Activated CD8-positive, alpha-beta memory T cell treated with anti-CD3 and anti-CD28 coated beads for 1 hour (primary cell): ENCODE measurements around the gene USP7.
A peak's percentile ranks its signal among the peaks of the same experiment; 100 is the strongest.
"Not testable (repeated sequence)": the region's sequence is repeated elsewhere in the genome, so short reads cannot be mapped to it uniquely, and the experiment has no call there.

ENCODE experiments used
- DNase-seq, 2 donors: peaks; one replicate each; pipeline ENCODE4 v3.0.0-alpha.2; 2020; ENCODE audit warnings: low read depth in 1 of 2; ENCODE audit errors: extremely low read depth in 1 of 2

The USP7 gene

DNA sequence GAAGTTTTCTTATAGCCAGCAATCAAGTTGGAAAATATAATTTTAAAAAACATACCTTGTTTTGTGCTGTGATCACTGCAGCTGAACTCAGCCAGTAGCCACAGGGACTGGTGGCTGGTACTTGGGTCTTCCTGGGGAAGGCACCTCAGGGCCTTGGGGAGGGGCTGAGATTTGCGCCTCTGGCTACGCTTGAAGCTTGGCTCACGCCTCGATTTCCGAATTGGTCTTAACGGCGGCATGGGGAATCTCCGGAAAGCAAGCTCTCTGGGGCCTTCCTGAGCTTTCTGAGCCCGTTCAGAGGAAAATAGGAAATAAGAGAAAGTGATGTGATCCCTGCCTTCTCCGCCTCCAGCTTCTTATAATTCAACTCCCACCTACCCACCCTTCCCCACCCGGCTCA lies 11.3 kb upstream of the USP7 start:
- no peak for DNase-seq

DNA sequence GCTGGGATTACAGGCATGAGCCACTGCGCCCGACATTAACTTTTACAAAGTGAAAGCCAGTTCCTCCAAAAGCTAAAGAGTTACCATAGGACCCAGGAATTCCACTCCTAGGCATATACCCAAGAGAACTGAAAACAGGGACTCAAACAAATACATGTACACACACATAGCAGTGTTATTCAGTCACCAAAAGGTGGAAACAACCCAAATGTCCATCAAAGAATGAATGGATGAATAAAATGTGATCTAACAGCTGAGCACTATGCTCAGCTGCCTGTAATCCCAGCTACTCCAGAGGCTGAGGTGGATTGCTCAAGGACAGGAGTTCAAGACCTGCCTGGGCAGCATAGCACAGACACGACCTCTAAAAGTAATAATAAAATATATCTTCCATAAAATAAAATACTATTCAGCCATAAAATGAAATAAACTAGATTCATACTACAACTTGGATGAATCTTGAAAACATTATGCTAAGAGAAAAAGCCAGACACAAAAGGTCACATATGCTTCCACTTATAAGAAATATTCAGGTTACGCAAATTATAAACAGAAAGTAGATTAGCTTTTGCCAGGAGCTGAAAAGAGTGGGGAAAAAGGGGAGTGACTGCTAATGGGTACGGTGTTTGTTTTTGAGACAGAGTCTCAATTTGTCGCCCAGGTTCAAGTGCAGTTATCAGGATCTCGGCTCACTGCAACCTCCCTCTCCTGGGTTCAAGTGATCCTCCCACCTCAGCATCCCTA lies 9.3 kb upstream of the USP7 start:
- no peak for DNase-seq

DNA sequence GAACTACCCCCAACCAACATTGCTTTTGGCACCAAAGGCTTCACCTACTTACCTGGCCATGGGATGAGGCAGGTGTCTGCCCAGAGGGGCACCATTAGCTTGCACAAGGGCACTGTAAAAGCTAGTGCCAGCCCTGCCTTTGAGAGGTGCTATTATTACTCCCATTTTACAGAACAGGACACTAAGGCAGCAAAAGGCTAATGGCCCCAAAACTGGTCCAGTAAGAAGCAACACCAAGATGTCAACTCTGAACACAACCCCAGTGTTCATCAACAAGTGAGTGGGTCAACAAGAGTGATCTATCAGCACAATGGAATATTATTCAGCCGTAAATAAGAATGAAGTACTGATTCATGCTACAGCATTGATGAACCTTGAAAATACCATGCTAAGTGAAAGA lies 7.7 kb upstream of the USP7 start:
- DNase-seq = no peak

DNA sequence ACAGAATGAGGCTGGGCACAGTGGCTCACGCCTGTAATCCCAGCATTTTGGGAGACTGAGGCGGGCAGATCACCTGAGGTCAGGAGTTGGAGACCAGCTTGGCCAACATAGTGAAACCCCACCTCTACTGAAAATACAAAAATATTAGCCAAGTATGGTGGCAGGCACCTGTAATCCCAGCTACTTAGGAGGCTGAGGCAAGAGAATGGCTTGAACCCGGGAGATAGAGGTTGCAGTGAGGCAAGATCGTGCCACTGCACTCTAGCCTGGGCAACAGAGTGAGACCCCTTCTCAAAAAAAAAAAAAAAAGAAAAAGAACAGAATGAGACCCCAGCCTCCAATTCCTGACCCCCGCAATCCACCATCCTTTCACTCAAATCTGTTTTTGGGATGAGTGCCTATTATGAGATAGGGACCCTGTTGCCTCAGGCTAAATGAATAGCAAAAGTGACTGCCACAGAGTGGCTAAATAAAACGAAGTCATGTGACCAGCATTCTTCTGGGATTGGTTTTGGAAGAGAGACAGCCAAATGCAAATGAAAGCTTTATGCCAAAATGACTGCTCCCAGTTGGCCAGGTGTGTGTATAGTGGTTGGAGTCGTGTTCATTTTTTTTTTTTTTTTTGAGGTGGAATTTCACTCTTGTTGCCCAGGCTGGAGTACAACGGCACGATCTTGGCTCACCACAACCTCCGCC lies 5.6 kb upstream of the USP7 start:
- not testable (repeated sequence) for DNase-seq

DNA sequence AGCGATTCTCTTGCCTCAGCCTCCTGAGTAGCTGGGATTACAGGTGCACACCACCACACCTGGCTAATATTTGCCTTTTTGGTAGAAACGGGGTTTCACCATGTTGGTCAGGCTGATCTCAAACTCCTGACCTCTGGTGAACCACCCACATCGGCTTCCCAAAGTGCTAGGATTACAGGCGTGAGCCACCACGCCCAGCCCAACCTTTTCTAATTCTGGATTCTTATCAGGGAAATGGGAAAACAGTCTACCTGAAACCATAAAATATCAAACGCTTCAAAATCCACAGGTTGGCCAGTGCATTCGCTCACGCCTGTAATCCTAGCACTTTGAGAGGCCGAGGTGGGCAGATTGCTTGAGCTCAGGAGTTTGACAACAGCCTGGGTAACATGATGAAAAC lies 4.3 kb upstream of the USP7 start:
- DNase-seq = not testable (repeated sequence)

DNA sequence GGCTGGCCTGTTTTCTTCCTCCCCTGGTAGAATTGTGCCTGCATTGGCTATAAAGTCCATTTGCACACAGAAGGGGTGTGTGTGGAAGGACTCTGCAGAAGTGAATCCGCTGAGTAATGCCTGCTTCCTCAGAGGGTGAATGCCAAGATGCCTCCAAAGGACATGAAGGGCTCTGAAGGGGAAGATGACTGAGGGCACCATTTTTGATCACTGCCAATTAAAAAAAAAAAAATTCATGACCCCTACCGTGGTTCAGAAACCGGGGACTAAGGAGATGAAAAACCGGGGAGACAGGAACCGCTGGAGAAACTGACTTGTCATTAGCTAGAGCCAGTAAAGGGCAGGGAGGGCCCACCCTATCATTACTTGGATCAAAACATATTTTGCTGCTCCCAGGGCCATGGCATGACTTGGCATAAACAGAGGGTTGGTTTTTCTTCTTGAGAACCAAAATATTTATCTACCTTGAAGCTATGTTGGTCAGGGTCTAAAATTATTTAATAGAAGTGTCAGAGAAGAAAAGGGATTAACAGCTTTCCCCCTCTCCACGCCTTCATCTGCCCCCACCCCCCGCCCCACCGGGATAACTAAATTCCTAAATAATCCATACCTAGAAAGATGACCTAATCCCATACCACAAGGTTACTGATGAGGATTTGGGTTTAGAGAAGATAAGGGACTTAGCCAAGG lies 3.6 kb upstream of the USP7 start:
- no peak for DNase-seq

DNA sequence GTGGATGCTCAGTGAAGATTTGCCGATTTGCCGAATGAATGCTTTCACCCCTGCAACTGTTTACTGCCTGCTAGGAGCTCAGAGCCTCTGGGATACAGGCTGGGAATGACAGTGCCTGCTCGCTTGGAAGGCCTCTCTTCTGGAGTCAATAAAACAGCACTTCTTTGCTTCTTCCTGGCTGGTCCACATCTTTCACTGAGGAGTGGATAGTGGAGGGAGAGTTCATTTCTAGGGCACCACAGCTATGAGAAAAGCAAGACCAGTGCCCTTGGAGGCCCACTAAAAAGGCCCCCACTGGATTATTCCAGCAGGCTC lies 3.1 kb upstream of the USP7 start:
- DNase-seq = no peak

DNA sequence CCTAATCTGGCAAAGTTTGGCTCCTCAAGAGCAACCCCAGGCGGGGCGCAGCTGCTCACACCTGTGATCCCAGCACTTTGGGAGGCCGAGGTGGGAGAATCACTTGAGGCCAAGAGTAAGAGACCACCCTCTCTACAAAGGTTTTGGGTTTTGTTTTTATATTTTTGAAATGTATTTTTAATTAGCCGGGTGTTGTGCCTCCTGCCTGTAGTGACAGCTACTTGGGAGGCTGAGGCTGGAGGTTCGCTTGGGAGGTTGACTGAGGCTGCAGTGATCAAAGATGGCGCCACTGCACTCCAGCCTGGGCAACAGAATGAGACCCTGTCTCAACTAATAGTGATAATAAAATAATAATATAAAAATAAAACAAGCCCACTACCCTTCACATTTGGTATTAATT lies 756 bp upstream of the USP7 start:
- DNase-seq = no peak

DNA sequence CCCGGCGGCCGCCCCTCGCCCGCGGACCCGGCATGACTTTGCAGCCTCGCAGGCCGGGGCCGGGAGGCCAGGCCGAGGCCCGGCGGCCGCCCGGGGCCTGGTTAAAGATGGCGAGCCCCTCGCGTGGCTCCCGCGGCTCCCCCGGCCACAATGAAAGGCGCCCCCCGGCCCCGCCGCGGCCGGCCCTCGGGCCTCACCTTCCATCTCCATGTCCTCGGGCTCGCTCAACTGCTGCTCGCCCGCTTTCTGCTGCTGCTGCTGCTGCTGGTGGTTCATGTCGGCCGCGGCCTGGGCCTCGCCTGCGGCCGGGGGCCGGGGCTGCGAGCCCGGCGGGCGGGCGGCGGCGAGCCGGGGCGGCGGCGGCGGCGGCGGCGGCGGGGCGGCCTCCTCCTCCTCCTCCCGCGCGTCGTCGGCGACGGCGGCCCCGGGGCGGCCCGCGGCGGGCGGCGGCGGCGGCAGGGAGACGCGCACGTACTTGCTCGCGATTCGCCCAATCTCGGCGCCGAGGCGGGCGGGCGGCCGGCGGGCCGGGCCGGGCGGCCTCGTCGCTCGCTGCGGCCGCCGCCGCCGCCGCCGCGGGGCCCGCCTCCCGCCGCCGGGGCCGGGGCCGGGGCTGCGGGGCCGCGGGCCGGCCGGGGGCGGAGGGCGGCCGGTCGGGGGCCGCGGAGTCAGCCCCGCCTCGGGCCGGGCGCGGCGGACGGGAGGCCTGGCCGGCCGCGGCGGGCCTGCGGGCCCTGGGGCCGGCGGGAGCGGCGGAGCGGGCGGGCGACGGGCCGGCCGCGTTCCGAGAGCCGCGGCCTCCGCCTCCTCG lies 491 bp downstream of the USP7 start:
- DNase-seq = no peak

DNA sequence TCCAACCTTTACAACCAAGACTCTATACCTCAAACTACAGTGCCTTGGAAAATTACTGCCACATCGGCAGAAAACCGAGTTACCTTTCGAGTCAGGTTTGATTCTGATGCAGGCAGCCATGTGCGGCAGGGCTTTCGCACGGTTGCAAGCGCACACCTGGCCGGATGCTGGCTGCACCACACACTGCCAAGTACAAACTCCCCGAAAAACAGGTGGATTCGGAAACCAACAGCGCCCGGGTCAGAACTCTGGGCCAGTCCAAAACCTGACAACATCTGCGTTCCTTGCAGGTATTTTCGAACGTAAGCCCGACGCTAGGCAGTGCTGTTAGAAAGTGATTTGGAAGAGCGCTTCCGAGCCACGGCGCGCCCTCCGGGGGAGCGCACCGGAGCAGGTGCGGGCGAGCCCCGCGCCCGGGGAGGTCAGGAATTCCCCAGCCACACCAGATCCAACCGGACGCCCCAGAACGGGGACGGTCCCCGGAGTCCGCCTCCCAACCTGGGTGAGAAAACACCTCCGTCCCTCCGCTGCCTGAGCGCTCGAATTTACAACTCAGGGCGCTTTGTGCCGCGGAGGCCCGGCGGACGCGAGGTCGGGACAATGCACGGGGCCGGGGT lies 1.2 kb downstream of the USP7 start:
- peak in 1 of 2 donors; percentile 22 for DNase-seq

DNA sequence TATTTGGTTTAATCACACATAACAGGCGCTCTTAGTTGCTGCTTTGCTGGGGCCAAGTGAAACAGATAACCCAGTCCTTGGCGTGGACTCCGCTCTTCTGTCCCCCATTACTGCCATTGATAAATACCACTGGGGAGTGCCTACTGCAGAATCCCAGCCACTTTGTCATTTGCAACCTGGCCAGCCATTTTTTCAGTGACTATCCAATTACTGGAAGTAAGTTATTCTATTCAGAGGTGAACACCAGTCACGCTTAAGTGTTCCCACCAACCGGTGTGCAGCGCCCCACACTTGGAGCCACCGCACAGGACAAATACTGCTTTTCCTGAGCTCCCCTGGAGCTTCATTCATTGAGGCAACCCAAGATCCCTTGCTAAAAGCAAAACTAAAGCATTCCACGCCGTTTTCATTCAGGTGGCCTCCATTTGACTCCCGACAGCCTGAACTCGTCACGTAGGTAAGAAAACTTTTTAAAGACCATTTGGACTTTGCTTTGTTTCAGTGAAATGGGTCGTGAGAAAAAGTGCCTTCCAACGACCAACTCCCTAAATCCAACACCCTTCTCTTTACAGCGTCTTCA lies 1.8 kb downstream of the USP7 start:
- no peak for DNase-seq

DNA sequence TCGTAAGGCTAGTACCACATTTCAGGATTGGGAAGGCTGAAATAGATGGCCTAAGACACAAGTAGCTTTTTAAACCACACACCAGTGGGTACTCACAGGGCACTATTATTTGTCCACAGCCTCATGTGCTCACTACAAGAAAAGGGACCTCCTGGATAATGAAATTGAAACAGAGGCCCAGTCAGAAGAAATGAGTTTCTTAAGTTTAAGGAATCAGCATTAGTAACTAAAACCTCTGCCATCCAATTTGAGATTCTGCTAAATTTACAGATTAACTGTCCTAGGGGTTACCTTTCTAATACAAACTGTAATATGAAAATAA lies 3.0 kb downstream of the USP7 start:
- DNase-seq = no peak

DNA sequence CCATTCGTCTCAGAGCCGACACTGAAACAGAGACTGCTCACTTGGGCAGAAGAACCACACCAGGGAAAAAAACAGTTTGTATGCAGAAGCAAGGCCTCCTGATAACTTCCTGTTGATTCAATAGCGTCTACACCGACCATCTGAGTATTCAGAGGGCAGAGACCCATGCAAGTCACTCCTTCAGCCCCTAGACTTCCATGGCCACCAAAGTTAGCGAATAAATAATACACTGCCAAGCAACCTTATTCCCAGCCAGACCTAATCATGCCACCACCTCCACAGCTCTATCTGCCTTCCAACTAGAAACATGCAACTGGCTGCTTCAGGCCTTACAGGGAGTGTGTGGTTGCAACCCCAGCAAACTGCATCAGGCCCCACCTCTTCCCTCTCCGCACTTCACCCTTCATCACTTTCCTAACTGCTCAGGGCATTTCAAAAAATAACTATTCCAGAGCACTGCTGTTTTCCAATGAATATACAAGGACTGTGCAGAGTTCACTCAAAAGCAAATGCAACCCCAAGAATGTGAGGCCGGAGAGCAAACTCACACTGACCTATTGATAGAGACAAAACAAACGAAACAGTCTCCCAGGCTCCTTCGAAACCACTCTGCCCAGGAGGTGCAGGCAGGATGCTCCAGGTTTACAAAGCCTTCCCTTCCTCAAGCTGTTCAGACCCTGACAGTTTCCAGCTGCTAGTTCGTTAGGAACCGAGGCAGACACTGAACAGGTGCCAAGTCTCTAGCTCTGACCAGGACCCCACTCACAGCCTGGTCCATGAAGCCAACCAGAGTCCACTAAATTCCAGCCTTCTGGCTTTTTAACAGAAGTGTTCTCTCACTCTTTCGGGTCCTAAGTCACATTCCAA lies 3.6 kb downstream of the USP7 start:
- DNase-seq = no peak

DNA sequence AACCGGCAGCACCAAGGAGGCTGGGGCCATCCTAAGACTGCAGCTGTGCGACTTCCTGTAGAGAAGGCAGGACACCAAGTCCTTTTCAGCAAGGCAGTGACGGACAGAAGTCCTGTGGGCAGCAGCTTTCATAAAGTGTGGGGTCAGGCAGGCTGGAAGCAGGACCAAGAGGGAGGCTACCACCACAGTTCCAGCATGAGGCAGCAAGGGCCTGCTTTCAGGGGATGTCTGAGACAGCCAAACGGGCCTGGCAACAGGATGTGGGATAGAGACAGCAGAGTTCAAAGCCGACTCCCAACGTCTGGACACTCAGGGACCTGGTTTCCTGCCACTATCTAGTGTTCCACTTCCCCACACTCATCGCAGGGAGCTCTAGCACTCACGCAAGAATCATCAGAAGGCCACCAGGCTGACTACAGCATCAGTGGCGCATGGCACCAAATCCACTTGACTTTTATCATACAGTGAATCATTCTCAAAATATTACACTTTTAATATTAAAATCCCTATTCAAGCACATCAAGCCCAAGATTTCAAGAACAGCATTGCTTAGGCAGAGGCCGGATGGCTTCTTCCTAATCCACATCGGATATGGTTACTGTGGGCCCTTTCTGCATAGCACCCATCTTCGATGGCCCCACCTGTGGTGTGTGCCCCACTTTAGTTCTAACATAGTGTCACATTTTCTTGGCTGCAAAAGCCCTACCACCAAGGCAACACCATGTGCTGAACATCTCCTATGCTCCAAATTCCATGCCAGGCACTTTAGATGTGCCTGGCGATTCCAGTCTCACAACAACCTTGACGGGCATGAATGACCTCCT lies 5.2 kb downstream of the USP7 start:
- no peak for DNase-seq

DNA sequence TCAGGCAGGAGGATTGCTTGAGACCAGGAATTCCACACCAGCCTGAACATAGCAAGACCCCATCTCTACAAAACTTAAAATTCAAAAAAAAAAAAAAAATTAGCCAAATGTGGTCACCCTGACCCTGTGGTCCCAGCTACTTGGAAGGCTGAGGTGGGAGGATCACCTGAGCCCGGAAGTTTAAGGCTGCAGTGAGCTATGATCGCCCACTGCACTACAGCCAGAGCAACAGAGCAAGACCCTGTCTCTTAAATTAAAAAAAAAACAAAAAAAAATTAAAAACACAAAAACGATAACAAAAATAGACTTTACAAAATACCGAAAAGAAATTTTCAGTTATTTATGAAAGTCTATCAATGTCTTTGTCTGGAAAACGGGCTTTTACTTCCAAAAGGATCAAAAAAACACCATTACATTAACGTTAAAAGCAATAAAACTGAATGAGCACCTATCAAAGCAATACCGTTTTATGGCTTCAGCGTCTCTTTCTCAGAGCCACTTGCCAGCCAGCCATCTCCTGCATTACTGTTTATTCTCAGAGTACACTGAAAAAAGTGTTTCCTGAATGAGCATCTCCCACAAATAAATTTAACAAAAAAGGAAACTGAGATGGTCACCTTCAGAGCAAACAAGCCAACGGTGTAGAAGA lies 6.1 kb downstream of the USP7 start:
- no peak for DNase-seq

DNA sequence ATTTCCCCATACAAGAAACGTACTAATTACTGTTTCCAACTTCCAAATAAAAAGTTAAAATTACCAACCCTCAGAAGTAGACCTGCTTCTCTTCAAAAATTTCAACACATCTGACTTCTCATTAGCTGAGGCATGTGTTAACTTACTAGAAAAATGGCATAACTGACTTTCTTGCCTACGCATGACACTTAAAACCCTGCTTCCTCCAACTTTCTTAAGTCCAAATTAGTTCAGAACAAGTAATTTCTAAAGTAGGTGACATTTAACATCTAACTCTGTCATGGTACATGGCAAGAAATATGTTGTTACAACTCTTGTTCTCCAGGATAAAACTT lies 6.7 kb downstream of the USP7 start:
- DNase-seq = no peak

DNA sequence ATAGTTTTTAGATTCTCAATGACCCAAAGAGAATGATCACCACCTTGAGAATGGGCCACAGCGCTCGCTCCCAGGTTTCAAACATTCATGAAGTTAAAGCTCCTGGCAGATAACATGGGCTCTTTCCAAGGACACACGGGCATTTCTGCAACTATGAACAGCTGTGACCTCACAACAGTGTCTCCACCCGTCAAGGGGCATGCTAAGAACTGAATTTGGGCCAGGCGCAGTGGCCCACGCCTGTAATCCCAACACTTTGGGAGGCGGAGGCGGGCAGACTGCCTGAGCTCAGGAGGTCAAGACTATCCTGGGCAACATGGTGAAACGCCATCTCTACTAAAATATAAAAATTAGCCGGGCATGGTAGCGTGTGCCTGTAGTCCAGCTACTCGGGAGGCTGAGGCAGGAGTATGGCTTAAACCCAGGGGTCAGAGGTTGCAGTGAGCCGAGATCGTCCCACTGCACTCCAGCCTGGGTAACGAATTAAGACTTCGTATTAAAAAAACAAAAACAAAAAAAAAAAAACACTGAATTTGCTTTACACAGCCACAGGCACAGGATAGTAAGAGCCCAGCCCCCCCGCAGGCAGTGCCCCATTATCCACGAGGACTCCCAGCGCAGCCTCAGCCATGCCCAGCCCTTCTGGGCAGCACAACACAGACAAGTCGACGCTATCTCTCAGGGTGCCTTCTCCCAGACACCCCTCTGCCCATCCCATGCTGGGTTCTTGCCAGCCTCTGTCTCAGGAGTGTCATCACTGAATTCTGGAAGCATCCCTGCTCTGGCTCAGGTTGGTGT lies 7.2 kb downstream of the USP7 start:
- no peak for DNase-seq

DNA sequence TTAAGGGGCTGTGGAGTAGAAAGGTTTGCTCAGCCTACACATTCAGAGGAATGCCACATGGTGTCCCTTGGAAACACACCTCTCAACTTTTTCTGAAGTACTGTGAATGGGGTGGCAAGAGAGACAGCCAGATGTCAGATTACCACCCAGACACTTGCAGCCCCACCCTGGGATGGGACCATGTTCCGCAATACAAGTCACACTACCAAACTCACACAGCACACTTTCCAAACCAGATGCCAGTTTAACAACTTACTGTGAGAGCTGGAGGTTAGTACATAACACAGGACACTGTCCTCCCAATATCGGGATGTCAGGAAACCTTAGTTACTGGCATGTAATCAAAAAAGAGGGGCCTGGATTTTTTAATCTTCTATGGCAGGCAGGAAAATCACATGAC lies 7.9 kb downstream of the USP7 start:
- no peak for DNase-seq
